ENCODE measurements around the gene INSL3.

The INSL3 gene, protein sequence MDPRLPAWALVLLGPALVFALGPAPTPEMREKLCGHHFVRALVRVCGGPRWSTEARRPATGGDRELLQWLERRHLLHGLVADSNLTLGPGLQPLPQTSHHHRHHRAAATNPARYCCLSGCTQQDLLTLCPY

DNA sequence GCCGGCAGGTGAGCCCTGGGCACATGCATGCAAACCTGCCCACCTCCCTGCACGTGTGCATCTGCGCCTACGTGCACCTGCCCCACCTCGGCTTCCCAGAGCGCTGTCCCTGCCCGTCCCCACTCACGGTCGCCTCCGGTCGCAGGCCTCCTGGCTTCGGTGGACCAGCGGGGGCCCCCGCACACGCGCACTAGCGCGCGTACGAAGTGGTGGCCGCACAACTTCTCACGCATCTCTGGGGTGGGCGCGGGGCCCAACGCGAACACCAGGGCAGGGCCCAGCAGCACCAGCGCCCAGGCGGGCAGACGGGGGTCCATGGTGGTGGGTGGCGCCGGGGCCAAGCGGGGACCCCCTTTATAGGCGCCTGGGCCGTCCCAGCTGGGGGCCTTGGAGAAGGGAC, at the start of gene INSL3:
Gene INSL3, minus strand, starts transcription at position 330 of the 400 bp plus-strand sequence. Its CDS starts 13 bp downstream, at position 317.
- DNase-seq (ENCODE audit: low spot score) = no peak
- H3K4me3 ChIP-seq = no peak within 1 kb of the TSS
- no peak within 1 kb of the TSS for H3K27ac ChIP-seq
- TF ChIP-seq, protein P1, sequence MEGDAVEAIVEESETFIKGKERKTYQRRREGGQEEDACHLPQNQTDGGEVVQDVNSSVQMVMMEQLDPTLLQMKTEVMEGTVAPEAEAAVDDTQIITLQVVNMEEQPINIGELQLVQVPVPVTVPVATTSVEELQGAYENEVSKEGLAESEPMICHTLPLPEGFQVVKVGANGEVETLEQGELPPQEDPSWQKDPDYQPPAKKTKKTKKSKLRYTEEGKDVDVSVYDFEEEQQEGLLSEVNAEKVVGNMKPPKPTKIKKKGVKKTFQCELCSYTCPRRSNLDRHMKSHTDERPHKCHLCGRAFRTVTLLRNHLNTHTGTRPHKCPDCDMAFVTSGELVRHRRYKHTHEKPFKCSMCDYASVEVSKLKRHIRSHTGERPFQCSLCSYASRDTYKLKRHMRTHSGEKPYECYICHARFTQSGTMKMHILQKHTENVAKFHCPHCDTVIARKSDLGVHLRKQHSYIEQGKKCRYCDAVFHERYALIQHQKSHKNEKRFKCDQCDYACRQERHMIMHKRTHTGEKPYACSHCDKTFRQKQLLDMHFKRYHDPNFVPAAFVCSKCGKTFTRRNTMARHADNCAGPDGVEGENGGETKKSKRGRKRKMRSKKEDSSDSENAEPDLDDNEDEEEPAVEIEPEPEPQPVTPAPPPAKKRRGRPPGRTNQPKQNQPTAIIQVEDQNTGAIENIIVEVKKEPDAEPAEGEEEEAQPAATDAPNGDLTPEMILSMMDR (IDR thresholded peaks at IDR 0.05) = no peak

DNA sequence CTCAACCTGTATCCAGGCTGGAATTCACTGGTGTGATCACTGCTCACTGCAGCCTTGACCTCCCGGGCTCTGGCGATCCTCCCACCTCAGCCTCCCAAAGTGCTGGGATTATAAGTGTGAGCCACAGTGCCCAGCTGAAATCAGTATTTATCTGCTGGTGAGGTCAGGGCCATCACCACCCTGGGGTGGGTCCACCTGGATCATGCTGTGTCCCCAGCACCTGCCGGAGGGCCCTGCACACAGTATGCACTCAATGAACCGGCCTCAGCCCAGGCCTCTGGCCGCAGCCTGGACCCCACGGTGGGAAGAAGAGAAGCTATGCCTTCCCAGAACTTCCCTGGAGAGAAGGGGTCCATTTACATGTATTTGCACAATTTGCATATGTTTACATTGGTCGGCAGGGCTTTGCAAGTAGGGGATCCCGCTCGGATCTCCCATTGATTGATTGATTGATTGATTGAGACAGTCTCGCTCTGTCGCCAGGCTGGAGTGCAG, 47.8 kb upstream of the INSL3 start:
- no peak overlapping the region for H3K27ac ChIP-seq
- TF ChIP-seq, protein P1 (IDR thresholded peaks at IDR 0.05) = no peak
- H3K4me3 ChIP-seq = no peak overlapping the region
- DNase-seq (ENCODE audit: low spot score) = no peak

DNA sequence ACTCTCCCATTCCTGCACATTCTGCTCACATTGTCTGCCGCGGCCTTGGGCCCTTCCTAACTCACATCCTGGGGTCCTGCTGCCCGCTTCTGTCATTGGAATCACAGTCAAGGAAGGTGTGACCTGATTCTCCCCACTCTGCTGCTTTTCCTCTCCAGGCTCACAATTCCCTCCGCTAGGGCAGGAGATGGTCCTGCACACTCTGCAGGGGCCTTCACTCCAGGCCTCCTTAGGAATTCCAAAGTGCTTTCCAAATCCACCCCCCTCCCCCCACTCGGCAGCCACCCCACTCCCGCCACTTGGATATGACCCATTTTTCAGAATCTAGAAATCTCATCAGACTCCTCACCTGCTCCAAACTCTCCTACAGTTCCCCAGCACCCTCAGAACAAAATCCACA, 47.4 kb upstream of the INSL3 start:
- Histone ChIP-seq H3K4me3 (no peak overlapping the region), H3K27ac (no peak overlapping the region)
- no peak for DNase-seq (ENCODE audit: low spot score)
- TF ChIP-seq, protein P1 (IDR thresholded peaks at IDR 0.05) = no peak

DNA sequence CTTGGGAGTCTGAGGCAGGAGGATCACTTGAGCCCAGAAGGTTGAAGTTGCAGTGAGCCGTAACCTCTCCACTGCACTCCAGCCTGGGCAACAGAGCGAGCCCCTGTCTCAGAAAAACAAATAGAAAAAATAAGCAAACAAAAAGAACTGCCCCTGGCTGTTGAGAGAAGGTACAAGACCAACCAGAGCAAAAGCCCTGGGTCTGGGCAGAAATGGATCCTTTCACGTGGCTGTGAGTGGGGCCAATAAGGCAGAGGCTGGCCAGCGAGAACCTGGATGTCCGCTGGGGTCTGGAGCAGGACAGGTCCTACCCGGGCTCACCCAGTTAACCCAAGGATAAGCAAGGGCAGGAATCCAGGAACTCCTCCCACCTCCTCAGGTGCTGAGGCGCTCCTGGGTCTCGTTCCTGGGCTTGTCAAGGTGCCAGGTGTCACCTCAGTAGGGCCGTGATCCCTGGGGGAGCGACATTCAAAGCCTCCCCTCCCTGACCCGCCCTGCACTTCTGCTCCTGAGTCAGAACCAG, 45.7 kb upstream of the INSL3 start:
- Histone ChIP-seq H3K4me3 (no peak overlapping the region), H3K27ac (no peak overlapping the region)
- TF ChIP-seq, protein P1 (IDR thresholded peaks at IDR 0.05) = no peak
- no peak for DNase-seq (ENCODE audit: low spot score)

DNA sequence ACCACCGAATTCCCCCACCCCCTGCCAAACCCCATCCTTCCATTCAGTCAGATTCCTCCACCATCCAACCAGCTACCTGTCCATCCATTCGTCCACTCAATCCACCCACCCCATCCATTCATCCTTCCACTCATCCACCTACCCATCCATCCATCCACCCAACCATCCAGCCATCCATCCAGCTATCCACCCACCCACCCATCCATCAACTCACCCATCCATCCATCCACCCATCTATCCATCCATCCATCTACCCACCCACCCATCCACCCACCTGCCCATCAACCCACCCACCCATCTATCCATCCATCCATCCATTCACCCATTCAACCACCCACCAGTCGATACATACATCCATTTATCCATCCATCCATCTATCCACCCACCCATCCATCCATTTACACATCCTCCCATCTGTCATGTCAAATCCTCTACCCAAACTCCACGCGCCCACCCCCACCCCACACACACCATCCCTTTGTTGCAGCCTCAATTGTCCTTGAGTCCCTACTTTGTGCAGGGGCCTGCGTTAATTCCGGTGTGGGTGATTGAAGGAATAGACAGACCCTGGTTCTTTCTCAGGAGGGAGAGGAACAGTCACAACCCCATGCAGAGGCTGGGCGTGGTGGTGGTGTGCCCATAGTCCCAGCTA, 45.1 kb upstream of the INSL3 start:
- DNase-seq (ENCODE audit: low spot score) = no peak
- TF ChIP-seq, protein P1 (IDR thresholded peaks at IDR 0.05) = no peak
- Histone ChIP-seq H3K4me3 (no peak overlapping the region), H3K27ac (no peak overlapping the region)

DNA sequence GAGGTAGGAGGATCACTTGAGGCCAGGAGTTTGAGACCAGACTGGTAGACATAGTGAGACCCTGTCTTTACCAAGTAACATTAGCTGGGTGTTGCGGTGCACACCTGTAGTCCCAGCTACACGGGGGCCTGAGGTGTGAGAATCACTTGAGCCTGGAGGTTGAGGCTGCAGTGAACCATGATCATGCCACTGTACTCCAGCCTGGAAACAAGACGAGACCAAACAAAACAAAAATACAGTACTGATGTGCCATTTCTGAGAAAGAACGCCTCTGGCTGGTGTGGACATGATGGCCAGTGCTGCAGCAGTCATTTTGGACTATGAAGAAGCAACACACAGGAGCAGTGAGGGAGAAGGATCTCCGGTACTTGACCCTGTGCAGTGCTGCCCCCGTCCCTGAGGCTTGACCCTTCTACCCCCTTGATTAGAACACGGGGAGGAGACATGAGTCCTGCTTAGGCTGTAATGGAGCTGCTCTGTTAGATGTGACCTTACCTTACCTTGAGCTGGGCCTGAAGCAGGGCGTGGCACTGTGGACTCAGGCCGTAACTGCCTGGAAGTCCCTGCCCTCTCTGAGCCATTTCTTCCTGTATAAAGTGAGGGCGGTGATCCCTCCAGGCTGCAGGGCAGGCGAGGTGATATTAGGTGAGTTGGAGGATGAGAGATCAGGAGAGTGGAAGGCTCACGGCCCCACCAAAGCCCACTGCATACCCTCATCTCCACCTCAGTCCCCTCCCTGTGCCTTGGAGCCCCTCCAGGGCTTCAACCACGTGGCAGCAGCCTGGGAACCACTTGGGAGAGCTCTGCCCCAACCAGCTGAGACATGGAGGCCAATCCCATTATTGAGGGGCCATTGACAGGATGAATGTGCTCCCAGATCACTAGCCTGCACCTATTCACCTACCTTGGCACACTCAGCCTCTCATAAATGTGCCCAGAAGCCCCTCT, 44.3 kb upstream of the INSL3 start:
- TF ChIP-seq, protein P1 (IDR thresholded peaks at IDR 0.05) = no peak
- H3K4me3 ChIP-seq = no peak overlapping the region
- no peak for DNase-seq (ENCODE audit: low spot score)
- H3K27ac ChIP-seq = no peak overlapping the region

Measured in coronary artery (tissue), 2 donors.